Prostate gland (tissue), 2 donors: ENCODE results near the gene ANKRD12.

ENCODE experiments used
- POLR2AphosphoS5 ChIP-seq: sonication (generic); formaldehyde crosslinking; IDR thresholded peaks from one replicate; pipeline ENCODE4 v1.6.1; 2017; ENCODE audit warnings: antibody characterized with exemption
- TF ChIP-seq, protein P1 (sequence below), 4 experiments: fragments of 200-600 bp in 2 of 4; fragments of 450-650 bp in 2 of 4; sonication (generic) in 2 of 4; IDR thresholded peaks; 1 replicate in 3 of 4; 2 replicates in 1 of 4; pipeline ENCODE4 v1.5.1; 2016 to 2019; ENCODE audit warnings: antibody characterized with exemption in 4 of 4, mild to moderate bottlenecking in 2 of 4, moderate library complexity in 2 of 4

DNA sequence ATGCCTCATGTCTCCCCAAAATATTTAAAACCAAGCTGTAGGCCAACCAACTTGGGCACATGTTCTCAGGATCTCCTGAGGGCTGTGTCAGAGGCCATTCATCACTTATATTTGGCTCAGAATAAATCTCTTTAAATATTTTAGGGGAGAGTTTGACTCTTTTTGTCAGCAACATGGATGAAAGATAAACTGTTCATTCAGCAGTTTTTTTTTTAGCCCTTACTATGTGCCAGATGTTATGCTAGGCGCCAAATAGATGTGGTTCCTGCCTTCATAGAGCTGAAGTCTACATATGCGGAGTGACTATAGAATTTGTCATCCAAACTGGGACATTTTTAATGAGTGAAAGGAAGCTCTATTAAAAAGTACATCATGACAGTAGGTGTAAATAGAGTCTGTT is 155.5 kb downstream of the ANKRD12 start:
- TF ChIP-seq, protein P1, sequence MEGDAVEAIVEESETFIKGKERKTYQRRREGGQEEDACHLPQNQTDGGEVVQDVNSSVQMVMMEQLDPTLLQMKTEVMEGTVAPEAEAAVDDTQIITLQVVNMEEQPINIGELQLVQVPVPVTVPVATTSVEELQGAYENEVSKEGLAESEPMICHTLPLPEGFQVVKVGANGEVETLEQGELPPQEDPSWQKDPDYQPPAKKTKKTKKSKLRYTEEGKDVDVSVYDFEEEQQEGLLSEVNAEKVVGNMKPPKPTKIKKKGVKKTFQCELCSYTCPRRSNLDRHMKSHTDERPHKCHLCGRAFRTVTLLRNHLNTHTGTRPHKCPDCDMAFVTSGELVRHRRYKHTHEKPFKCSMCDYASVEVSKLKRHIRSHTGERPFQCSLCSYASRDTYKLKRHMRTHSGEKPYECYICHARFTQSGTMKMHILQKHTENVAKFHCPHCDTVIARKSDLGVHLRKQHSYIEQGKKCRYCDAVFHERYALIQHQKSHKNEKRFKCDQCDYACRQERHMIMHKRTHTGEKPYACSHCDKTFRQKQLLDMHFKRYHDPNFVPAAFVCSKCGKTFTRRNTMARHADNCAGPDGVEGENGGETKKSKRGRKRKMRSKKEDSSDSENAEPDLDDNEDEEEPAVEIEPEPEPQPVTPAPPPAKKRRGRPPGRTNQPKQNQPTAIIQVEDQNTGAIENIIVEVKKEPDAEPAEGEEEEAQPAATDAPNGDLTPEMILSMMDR (IDR thresholded peaks at IDR 0.05): no peak
- no peak for TF ChIP-seq POLR2AphosphoS5
